Posterior vena cava (tissue), 2 donors: ENCODE results near the gene FGD3. TPM values are rescaled to one million over a fixed set of nuclear protein-coding genes. Genes with fewer than 3 reads are reported as not detected.

Experiments
- DNase-seq: peaks from one replicate; pipeline ENCODE4 v3.0.0-alpha.2; 2020; ENCODE audit warnings: low spot score
- intact Hi-C, 2 donors: fragments of 100-400 bp; cut with DNase I; formaldehyde crosslinking; loops; one replicate each; pipeline versions ENCODE4 v1.14.1 to v1.14.2; 2022 to 2023
- total RNA-seq, 2 donors: library from RNA; stranded (reverse); fragmentation: NEBNext Ultra II Directional; extraction: Animal tissue kit (Norgen Biotek cat#: 25700); gene quantifications; one replicate each; pipeline ENCODE4 v1.2.1, GENCODE V29; 2021
- donor health status: DM: yes; HTN: yes; CAD: no.
- donor health status: DM: yes; HTN: yes; CAD: no.

FGD3 gene
- total RNA-seq, 2 donors from 2014 or later = 6.3 to 7.5 TPM

- DNase-seq = no peak
- intact Hi-C loops = no loop called here
Observed at GRCh38 chr9:93059715-93060578, 112.6 kb downstream of the FGD3 start.

- intact Hi-C loops = no loop called here
- DNase-seq = no peak
Observed at GRCh38 chr9:93060746-93061259, 113.5 kb downstream of the FGD3 start.

DNA sequence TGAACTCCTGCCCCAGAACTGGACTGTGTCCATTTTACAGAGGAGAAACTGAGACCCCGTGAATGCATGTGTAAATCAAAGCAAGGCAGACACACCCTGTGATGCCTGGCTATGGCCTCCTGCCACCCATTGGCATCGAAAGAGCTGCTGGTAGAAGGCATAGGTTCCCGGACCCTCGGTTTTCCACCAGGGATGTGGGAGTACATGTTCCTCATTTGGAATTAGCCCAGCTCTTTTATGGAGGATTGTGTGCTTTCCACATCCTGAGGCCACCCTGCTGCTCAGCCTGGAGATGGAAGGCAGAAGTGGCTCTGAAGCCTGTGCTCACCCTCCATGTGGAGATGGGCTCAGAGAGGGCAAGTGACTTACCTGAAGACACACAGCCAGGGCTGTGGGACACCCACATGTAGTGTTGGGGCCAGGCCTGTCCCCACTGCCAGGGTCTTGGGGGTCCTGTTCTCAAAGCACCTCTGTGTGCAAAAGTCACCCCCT lies 114.0 kb downstream of the FGD3 start:
- intact Hi-C loops = no loop called here
- no peak for DNase-seq

DNA sequence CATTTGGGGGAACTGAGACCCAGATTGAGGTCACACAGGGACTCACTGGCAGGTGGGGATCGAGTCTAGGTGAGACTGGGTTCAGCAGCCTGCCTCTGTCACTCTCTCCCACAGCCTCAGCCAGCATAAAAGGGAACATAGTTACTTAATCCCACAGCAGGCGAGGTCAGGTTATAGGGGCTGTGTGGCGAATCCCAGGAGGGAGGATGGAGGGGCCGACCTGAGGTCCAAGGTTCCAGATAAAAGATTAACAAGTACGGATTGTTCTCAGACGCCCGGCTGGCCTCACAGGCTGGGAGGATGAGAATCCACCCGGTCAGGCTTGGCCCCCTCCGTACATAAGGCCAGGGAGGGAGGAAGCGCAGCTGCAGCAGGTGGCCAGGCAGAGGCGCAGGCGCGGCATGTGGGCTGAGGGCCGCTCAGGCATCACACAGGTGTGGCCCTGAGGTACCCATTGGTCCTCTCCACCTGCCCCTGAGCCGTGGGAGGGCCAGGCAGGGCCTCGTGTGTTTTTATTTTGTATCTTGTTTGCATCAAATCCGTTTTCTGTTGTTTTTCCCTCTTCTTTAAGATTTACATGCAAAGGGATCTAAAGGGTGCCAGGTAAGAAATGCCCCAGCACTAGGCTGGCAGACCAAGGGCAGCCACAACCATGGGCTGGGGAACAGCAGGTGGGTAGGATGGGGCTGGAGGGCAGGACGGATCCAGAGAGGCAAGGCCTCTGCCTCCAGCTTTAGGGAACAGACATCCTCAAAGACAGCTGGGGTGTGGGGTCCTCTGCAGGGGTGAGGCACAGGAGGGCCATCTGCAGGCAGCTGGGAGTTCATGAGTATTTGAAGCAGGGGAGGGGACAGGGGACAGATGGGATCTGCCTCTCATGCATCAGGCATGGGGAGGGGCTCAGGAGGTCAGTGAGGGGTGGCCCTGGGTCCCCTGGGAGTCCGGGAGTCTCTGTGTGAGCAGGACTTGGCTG lies 114.8 kb downstream of the FGD3 start:
- no peak for DNase-seq

DNA sequence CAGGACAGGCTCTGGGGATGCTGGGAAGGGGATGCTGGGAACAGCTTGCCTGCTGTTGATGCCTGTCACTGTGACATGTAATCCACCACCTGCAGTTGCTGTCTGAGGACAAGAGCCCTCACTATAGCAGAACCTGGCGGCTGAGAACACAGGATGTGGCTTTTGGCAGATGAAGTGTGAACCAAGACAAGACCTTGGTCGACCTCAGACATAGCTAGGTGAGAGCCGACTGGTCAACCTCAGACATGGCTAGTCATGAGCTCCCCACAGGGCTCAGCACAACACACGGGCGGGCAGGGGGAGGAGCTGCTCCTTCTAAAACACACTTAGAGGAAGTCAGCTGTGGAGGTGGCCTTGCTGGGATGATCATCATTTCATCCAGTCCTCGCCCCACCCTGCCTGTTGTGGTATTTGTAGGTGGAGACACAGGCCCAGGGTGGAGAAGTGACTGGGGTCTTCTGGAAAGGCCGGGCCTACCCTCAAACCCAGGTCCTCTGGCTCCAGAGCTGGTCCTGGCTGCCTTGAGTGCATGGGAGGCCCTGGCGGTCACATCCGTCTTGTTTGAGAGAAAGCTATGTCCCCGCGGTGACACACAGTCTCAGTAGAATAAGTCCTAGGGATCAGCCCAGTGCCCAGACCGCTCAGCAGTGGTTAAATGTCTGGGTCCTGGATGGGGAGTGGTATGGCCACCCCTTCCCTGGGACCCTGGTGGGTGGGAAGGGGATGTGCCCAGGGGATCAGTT lies 117.2 kb downstream of the FGD3 start:
- intact Hi-C loops = no loop called here
- no peak for DNase-seq

More for the DNA sequence above, 114.8 kb downstream of the FGD3 start:
- intact Hi-C loops = no loop called here

DNA sequence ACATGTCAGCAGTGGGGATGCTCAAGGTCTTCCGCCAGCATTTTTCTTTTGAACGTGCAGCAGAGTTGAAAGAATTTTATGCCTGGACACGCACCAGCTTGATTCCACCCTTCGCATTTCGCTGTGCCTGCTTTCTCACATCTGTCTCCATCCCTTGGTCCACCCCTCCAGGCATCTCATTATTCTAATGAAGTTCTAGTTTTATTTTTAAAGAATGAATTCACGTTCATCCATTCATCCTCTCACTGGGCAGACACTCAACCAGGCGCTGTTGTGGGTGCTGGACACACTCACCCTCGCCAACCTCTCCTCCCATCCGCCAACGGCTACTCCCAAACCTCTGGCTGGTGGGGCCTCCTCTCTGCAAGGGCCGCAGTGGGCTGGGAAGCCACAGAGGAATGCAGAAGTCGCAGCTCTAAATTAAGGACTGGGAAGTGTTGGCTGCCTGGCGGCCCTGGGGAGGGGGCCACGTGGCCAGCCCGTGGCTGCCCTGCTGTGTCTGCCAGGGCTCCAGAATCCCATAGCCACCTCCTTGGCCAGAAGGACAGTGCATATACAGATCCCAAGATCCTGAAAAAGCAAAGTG lies 117.9 kb downstream of the FGD3 start:
- DNase-seq = no peak
- intact Hi-C loops = no loop called here

DNA sequence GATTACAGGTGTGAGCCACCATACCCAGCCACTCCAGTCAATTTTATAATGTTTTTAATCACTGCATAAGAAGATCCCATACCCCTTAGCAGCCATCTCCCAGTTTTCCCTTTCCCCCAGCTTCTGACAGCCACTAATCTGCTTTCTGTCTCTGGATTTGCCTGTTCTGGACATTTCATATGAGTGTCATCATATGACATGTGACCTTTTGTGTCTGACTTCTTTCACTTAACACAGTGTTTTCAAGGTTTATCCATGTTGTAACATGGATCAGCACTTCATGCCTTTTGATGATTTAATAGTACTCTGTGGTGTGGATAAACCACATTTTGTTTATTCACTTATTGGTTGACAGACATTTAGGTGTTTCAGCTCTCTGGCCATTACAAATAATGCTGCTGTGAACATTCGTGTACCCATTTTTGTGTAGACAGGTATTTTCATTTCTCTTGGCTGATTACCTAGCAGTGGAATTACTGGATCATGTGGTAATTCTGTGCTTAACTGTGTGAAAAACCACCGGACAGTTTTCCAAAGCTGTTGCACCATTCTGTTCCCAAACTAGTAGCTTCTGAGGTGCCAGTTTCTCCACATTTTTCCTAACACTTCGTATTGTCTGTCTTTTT lies 119.8 kb downstream of the FGD3 start:
- no peak for DNase-seq

GRCh38 chr9:93068956-93069355 lies 121.6 kb downstream of the FGD3 start:
- intact Hi-C loops = no loop called here
- DNase-seq = no peak

More for the DNA sequence above, 119.8 kb downstream of the FGD3 start:
- intact Hi-C loops = no loop called here

GRCh38 chr9:93071464-93071863 lies 124.1 kb downstream of the FGD3 start:
- intact Hi-C loops = no loop called here
- no peak for DNase-seq

DNA sequence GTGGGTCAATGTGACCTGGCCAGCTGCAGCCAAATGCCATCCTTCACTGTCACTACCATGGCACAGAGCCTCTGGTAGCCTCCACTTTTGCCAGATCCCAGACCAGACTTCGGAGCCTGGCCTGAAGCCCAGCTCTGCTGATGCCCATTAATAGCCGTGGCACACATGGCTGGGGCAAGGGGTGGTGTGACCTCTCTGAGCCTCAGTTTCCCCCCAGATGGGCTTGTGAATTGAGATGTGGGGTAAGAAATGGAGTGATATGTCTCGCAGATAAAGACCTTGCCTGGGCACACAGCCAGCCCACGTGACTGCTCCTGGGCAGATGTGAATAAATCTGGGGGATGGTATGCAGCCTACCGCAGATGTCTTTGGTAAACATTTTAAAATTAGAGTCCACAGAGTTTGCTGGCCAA lies 125.1 kb downstream of the FGD3 start:
- intact Hi-C loops = no loop called here
- no peak for DNase-seq

GRCh38 chr9:93076101-93076791 lies 128.9 kb downstream of the FGD3 start:
- intact Hi-C loops = no loop called here
- DNase-seq = no peak

GRCh38 chr9:93076792-93077128 lies 129.4 kb downstream of the FGD3 start:
- no peak for DNase-seq
- intact Hi-C loops = no loop called here

- DNase-seq = no peak
- intact Hi-C loops = no loop called here
Observed at GRCh38 chr9:93077367-93077766, 130.0 kb downstream of the FGD3 start.

- no peak for DNase-seq
- intact Hi-C loops = no loop called here
Observed at GRCh38 chr9:93077811-93078210, 130.5 kb downstream of the FGD3 start.

DNA sequence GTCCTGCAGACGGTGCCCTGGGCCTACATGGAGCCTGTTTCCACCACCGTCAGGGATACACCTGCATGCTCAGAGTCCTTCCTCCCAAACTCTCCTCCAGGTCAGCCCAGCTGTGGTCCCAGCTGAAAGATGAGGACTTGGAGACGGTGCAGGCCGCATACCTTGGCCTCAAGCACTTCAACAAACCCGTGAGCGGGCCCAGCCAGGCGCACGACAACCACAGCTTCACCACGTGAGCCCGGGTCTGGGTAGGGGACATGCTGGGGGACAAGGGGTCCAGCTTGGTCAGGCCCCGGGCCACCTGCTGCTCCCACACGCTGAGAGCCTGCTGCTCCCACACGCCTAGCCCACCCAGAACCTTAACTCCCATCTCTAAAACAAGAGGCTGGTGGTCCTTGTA lies 132.0 kb downstream of the FGD3 start:
- intact Hi-C loops = no loop called here
- peak; percentile 73 for DNase-seq

- intact Hi-C loops = no loop called here
- peak; percentile 49 for DNase-seq
Observed at GRCh38 chr9:93080406-93080805, 133.1 kb downstream of the FGD3 start.

DNA sequence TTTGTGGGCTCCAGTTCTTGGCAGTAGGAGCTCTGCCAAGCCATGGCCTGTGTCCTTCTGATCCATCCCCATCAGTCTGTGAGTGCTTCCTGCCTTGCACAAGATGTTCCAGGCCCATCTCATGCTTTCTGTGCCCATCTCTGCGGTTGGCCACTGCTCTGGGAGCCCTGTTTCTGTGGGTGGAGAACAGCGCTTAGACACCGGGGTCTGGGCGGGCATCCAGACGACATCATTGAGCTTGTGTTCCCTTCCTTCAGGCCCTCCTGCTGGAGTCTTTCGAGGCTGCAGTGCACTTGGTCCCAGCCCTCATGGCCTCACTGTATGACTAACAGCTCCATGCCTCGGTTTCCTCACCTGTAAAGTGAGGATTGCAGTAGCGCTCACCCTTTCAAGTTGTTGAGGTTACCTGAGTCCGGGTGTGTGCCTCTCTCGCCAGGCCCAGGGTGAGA lies 133.8 kb downstream of the FGD3 start:
- DNase-seq = peak; percentile 58
- intact Hi-C loops = no loop called here

- no peak for DNase-seq
- intact Hi-C loops = no loop called here
Observed at GRCh38 chr9:93081931-93082330, 134.6 kb downstream of the FGD3 start.
